Activated CD8-positive, alpha-beta memory T cell treated with anti-CD3 and anti-CD28 coated beads, Interleukin-2, amount 50 U/mL, for 1 hour (primary cell): ENCODE data around the gene KRT38.
"Not testable (repeated sequence)": the region's sequence is repeated elsewhere in the genome, so short reads cannot be mapped to it uniquely, and the experiment has no call there.

Source experiments
- DNase-seq: peaks from one replicate; pipeline ENCODE4 v3.0.0-alpha.2; 2020; ENCODE audit errors: extremely low read depth

KRT38 gene

DNA sequence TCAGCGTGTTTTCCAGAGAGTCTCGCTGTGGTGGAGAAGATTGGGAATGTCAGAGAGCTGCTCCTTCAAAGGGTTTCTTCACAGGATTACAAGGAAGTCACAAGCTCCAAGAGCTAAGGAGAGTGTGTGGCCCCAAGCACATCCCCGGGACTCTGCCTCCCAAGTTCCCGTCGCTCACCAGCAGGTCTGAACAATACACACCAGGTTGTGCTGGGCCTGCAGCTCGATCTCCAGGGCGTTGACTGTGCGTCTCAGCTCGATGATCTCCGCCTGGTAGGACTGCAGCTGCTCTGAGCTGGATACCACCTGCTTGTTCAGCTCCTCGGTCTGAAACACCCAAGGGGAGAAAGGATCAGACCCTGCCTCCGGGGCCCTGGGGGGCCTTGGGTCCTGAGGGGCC, 45.7 kb downstream of the KRT38 start:
- not testable (repeated sequence) for DNase-seq

DNA sequence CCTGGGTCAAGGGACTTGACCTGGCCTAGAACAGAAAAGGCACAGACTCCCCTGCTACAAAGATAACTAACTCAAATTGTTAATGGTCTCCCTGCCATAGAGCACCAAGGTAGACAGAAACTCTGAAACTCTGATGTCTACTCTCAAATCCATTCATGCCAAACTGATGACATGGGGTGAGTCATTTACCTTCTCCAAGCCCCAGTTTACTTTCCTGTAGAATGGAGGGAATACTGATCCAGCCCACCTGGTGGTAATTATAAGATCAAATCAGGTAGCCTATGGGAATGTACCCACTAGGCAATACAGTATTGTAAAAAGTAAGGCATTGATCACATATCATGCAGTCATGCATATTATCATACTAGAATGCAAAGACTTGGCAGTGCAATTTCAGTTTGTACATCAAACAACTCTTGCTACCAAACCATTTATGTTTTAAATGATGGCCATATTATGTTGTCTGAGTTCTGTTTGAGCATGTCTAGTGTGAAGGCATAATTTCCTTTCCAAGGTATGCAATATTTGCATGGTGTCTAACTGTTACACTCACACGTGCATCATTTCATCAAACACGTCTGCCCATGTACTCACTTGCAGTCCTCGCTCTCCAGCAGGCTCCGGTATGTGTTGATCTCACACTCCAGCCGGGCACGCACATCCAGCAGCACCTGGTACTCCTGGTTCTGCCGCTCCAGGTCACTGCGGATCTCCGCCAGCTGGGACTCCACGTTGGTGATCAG, 46.4 kb downstream of the KRT38 start:
- DNase-seq: no peak

GRCh38 chr17:41393826-41394225, 47.0 kb downstream of the KRT38 start:
- DNase-seq: no peak

GRCh38 chr17:41393294-41393693, 47.5 kb downstream of the KRT38 start:
- DNase-seq: no peak

GRCh38 chr17:41392278-41392677, 48.5 kb downstream of the KRT38 start:
- no peak for DNase-seq

- no peak for DNase-seq
Measured at GRCh38 chr17:41391535-41391934, 49.2 kb downstream of the KRT38 start.

DNA sequence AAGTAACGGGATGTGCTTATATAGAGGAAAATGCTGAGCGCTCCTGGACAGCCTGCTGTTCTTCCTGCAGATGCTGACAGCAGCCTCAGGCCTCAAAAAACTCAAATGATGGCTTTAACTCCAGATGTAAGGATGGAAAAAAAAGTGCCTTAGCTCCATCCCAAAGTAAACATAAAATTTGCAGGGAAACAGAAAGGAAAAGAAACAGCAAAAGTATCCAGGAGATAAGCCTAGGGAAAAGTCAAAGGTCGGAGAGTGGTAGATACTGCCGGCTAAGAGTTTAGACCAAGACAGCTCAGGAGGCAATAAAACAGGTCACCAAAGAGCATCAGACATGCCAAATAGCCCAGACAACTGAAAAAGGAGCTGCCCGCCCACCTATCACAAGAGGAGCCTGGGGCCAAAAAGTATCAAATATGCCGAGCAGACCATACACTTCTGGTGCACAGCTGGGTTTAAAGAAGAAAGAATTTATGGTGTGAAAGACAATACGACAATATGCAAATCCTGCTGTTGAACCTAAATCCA, 50.3 kb downstream of the KRT38 start:
- no peak for DNase-seq

DNA sequence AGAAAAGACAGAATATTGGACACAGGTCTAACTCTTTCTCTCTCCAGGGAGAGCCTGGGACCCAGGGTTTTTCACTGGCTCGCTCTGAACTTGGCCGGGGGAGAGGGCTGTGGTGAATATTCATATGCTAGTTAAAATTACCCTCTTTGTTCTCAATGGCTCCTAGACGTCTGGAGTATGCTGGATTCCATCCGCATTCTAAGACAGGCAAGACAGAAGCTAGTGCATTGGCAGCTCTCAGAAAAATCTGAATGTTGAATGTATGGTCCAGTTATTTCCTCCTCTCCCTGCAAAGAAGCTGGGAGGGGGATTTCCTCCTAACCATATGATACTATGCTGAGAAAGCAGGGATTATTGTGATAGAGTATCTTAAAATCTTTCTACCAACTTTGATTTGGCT, 53.1 kb downstream of the KRT38 start:
- no peak for DNase-seq

DNA sequence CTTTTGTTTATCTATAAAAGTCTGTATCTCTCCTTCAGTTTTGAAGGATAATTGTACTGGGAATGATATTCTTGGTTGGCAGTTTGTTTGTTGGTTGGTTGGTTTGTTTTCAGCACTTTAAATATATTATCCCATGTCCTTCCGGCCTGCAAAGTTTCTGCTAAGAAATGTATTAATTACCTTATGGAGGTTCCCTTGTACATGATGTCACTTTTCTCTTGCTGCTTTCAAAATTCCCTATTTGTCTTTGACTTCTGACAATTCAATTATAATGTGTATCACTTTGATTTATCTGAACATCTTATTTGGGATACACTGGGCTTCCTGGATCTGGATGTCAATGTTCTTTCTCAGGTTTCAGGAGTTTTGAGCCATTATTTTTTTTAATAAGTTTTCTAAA, 54.6 kb downstream of the KRT38 start:
- no peak for DNase-seq
